Glomerular visceral epithelial cell (primary cell): ENCODE measurements around the gene CPPED1.
"Not testable (repeated sequence)": the region's sequence is repeated elsewhere in the genome, so short reads cannot be mapped to it uniquely, and the experiment has no call there.

Experiments
- DNase-seq: peaks from one replicate; pipeline ENCODE4 v3.0.0-alpha.2; 2016; ENCODE audit errors: extremely low spot score

Gene CPPED1

DNA sequence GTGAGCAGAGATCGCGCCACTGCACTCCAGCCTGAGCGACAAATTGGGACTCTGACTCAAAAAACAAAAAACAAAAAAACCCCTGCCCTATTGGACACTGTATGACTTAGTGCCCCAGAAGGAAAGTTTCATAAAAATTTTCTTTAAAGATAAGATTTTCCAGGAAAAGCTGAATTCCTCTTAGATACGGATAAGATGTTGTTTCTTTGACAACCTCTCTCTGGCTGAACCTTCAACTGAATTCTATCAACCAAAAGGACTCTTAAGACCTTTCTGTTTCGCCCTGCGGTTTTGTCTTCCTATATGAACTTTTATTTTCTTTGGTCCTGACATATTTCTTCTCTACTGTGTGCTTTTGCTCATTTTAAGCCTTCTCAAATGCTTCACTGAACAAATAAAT, 35.8 kb downstream of the CPPED1 start:
- DNase-seq, result no peak

DNA sequence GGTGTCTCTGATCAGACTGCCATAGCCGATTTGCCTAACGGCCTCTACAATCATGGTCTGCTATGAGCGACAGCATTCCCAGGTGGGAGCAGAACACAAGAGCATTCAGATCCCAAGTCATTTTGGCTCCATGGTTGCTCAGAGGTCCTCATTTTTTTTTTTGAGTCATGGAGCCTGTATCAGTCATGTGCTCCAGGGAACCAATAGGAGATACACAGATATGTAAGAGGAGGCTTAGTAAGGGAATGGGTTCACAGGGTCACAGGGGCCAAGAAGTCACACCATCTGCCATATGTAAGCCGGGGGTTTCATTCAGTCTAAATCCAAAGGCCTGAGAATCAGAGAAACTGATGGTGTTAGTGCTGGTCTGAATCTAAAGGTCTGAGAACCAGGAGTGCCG, 36.8 kb downstream of the CPPED1 start:
- DNase-seq, result no peak

GRCh38 chr16:12766208-12766607, 37.5 kb downstream of the CPPED1 start:
- DNase-seq, result not testable (repeated sequence)

DNA sequence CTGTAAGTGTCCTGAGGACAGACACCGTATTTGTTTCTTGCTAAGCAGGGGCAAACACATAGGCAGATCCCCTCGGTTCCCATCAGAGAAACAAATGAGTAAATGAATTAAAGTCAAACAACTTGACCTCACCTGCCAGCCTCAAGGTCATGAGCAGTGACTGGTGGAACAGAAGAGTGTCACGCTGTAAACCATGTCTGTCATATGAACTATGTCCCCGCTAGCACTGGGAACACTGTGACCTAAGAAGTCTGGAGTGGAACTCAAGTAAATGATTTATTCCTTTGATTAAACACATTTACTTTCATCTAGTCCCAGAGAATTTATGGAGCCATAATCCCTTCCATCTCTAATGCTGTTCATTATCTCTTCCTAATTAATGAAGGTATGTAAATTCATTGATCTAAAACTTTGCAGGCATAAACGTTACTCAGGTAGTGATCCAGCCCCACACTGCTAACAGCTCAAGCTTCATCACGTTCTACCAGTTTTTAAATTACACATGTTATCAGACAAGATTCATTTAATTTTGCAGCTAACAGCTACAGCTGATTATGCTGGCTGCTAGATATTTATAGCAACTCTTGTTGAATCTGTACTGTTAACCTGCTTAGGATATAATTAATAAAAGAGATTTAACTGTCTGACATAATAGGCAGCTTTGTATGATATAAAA, 38.7 kb downstream of the CPPED1 start:
- no peak for DNase-seq

- DNase-seq, result no peak
Observed at GRCh38 chr16:12763517-12763916, 40.2 kb downstream of the CPPED1 start.

GRCh38 chr16:12760819-12761611, 42.7 kb downstream of the CPPED1 start:
- DNase-seq, result no peak

DNA sequence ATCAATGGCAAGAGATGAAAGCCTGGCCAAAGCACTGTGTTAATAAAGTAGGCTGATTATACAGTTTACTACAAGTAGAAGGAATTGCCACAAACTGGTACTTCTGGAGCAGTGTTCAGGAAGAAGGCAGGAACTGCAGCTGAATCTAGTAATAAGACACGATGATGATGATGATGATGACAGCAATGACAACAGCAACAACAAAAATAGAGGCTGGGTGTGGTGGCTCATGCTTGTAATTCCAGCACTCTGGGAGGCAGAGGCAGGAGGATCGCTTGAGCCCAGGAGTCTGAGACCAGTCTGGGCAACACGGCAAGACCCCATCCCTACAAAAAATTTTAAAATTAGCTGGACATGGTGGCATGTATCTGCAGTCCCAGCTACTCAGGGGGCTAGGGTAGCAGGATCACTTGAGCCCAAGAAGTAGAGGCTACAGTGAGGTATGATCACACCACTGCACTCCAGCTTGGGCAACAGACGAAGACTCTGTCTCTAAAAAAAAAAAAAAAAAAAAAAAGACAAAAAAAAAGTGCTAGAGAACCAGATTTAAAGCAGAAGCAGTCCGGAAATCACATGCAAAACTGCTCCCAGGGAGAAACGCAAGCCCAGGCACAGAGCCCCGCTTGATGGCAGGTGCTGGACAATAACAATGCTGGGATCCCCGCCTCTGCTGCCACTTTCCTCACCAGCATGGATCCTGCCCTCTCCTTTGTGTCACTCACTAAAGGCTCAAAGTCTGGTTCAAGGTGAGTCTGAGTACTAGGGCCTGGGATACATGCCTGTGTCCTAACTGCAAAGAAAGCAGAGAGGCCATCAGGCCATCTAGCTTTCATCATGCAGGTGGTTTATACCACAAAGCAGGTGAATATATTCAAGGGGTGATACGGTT, 44.8 kb downstream of the CPPED1 start:
- DNase-seq, result no peak

DNA sequence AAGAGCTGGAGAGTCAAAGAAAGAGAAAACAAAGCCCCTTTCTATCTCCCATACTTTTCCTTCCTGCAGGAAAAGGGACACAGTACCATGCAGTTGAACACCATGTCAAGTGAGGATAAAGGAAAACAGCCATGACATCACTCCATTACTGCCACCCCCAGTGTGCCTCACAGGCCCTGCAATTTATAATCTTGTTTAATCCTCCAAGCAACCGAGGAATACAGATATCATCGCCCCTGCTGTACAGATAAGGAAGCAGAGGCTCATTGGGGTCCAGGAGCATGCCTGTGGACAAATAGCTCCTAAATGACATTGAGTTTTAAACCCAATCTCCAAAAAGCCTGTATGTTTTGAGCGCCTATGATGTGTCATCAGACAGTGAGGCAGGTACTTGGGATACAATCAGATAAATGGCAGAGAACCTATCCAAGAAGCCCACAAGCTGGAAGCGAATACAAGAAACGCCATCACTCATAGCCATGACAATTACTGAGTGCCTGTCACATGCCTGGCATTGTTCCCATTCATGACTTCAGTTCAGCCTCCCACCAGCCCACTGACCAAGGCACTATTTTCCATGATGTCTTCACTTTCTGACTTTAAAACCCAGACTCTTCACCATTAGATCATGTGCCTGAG, 45.5 kb downstream of the CPPED1 start:
- no peak for DNase-seq

- DNase-seq, result no peak
Observed at GRCh38 chr16:12757546-12757945, 46.1 kb downstream of the CPPED1 start.

DNA sequence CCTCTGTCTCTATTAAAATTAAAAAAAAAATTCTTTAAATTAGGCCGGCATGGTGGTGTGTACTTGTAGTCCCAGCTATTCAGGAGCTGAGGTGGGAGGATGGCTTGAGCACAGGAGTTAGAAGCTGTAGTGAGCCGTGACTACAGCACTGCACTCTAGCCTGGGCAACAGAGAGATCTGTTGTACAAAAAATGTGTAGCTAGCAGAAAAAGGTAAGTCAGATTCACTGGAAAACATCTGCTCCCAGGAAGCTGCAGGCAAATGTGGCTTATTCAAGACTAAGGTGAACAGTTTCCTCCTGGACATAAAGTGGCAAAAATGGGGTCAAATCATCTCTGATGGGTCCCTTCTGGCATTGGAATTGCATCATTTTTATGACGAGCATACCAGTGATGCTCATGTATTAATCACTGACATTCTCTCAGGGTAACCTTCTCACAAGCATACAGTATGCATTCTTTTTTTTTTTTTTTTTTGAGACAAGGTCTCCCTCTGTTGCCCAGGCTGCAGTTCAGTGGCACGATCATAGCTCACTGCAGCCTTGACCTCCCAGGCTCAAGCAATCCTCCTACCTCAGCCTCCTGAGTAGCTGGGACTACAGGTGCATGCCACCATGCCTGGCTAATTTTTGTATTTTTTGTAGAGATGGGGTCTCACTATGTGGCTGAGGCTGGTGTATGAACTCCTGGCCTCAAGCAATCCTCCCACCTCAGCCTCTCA, 48.7 kb downstream of the CPPED1 start:
- no peak for DNase-seq

DNA sequence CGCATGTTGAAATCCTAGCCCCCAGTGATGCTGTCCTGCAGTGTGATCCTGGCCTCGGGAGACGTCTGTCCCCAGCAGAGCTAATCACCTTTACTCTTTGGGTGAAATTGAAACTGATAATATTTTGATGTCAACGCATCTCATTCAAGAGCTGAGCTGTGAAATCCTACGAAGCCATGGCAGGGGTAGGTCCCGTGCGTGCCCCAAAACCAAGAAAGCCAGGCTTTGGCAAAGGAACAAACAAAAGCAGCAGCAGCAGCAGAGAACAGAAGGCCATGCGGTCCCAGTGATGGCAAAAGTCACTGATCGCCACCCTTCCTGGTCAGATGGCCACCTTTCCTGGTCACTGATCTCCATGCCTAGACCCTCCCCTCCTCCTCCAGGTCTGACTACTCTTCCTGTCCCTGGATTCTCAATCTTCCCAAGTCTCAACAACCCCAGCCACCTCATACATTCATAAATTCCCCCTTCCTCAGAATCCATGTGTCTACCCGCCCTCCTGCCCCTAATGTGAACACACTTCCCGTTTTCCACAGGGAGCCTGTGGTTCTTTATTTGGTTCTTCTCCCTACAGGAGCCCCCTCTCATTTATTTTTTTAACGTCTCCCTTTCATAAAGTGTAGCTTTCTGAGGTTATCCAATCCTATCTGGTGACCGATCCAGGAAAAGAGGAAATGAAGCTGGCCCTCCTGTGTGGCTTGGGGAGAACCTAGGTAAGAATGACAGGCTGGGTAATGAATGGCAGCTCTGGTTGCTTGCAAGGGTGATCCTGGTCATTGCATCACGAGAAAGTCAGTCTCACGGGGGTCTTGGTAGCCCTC, 50.3 kb downstream of the CPPED1 start:
- no peak for DNase-seq

DNA sequence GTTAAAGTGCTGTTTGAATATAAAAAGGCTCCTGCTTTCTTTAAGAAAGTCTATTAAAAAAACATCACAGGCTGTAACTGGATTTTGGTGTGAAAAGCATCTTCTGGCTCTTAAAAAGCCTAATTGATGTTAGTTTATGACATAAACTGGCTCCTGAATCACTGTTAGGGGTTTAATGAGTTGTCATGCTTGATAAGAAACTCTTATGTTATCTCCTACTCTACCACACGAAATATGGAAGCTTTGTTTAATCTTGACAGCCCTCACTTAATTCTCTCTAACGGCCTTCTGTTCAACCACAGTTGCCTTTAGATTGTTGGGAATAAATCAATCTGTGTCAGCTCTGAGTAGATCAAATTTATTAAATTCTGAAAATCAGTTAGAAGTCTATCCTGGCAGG, 51.5 kb downstream of the CPPED1 start:
- DNase-seq, result no peak

DNA sequence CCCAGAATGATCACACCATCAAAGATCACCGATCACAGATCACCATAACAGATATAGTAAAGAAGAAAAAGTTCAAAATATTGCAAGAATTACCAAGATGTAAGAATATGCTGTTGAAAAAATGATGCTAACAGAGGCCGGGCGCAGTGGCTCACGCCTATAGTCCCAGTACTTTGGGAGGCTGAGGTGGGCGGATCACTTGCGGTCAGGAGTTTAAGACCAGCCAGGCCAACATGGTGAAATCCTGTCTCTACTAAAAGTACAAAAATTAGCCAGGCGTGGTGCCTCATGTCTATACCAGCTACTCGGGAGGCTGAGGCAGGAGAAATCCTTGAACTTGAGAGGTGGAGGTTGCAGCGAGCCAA, 53.2 kb downstream of the CPPED1 start:
- no peak for DNase-seq

GRCh38 chr16:12749076-12749475, 54.6 kb downstream of the CPPED1 start:
- DNase-seq, result no peak

- no peak for DNase-seq
Observed at GRCh38 chr16:12747827-12748226, 55.9 kb downstream of the CPPED1 start.

GRCh38 chr16:12747261-12747660, 56.4 kb downstream of the CPPED1 start:
- no peak for DNase-seq

GRCh38 chr16:12744860-12745259, 58.8 kb downstream of the CPPED1 start:
- no peak for DNase-seq

DNA sequence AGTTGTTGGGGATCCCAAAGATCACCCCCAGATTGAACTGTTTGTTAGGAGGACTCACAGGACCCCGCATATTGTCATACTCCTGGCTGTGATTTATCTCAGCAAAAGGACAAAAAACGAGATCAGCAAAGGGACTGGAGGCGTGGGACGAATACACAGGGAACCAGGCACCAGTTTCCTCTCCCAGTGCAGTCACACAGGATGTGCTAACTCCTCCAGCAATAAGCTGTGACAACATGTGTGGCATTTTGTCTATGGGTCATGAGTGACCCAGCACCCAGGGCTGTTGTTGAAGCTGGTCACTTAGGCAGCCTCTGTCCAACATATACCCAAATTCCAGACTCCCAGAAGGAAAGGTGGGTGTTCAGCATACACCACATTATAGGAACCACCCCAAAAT, 60.9 kb downstream of the CPPED1 start:
- no peak for DNase-seq

DNA sequence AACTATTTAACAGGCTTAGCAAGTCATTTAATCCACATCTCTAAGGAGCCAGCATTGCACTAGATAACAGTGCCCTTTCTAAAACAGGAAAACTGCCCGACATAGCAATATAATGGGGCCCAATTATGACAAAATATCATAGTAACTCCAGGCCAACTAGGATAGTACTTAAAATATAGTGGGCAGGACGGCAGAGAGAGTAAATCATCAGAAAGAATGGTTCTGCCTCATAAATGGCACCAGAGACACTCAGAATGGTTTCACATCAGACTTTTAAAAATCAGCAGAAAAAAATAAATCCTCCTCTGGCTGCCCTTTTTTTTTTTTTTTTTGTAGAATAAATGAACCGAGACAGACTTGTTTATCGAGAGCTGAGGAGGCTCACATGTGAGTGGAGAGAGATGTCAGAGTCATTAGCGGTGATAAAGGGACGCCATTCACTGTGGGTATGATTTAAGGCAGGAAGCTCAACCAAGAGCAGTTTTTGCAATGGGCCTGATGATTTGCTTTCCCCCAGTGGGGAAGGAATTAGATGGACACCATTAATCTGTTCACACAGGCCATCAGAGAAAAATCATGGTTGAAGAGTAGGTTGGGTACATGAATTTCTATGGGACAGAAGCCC, 62.6 kb downstream of the CPPED1 start:
- no peak for DNase-seq

DNA sequence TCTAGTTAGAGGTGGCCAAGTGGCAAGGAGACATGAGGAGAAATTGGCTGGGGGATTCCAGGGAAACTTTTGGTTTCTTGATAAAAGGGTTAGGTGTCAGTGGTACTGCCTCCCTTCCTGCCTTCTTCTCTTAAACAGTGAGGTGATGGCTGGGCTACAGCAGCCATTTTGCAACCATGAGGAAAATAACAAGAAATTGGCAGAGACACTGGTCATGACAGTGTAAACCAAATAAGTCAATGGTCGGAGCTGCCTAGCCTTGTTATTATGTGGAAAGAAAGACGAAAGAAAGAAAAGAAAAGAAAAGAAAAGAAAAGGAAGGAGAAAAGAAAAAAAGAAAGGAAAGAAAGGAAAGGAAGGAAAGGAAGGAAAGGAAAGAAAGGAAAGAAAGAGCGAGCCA, 63.9 kb downstream of the CPPED1 start:
- no peak for DNase-seq
